Measurements from ENCODE around the gene UBQLN1.

Gene UBQLN1

DNA sequence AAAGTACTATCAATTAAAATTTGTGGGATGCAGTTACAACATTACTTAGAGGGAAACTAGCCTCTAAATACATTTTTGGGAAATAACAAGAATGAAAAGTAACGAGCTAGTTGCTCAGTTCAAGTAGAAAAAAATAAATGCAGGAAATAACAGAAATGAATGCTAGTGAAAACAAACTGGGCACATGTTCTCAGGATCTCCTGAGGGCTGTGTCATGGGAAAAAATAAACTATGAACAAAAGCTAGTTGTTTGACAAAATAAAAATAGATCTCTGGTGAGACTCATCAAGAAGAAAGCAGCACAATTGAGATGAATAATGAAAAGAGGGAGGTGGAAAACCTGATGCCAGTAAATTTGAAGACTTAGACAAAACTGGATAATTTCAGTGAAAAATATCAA, 68.5 kb downstream of the UBQLN1 start:
- no peak overlapping the region for H3K4me3 ChIP-seq (replicated peaks; ENCODE audit: low read depth, low read length)
- TF ChIP-seq, protein P1, sequence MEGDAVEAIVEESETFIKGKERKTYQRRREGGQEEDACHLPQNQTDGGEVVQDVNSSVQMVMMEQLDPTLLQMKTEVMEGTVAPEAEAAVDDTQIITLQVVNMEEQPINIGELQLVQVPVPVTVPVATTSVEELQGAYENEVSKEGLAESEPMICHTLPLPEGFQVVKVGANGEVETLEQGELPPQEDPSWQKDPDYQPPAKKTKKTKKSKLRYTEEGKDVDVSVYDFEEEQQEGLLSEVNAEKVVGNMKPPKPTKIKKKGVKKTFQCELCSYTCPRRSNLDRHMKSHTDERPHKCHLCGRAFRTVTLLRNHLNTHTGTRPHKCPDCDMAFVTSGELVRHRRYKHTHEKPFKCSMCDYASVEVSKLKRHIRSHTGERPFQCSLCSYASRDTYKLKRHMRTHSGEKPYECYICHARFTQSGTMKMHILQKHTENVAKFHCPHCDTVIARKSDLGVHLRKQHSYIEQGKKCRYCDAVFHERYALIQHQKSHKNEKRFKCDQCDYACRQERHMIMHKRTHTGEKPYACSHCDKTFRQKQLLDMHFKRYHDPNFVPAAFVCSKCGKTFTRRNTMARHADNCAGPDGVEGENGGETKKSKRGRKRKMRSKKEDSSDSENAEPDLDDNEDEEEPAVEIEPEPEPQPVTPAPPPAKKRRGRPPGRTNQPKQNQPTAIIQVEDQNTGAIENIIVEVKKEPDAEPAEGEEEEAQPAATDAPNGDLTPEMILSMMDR (IDR thresholded peaks at IDR 0.05; ENCODE audit: low read depth, low read length, missing control alignments): no peak
- DNase-seq (ENCODE audit: extremely low read depth, low read depth): no peak

DNA sequence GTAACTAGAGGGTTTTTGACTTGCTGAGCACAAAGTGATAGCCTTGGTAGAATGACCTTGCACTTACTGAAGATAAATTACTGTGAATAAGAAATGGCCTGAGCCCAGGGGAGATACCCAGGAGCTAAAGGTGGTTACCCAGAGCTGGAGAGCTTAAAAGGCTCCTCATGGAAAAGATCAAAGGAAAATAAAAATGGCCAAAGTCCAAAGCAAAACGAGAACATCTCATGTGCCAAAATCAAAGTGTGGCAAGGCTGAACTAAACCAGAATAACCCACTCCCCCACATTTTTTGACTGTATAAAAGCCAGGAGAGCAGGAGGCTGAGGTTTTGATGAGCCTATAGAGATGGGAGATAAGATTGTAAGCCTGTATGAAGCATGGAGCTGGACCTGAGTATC, 70.4 kb downstream of the UBQLN1 start:
- H3K4me3 ChIP-seq (replicated peaks; ENCODE audit: low read depth, low read length): no peak overlapping the region
- DNase-seq (ENCODE audit: extremely low read depth, low read depth): no peak
- TF ChIP-seq, protein P1 (IDR thresholded peaks at IDR 0.05; ENCODE audit: low read depth, low read length, missing control alignments): no peak

DNA sequence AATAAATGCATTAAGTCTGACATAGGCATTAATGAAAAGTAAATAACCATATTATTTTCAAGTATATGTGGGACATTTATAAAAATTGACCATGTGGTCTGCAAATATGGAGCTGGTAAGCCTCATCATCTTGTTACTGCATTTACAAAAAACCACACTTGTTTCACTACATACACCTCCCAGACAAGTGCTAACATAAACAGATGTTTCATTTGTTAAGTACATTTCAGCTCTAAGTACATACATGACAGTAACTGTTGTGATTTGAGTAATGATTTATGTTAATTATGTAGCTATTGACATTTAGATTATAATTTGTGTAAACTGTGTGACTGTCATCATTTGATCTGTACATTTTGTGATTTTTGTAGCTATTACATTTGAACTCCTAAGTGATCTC, 70.9 kb downstream of the UBQLN1 start:
- no peak for DNase-seq (ENCODE audit: extremely low read depth, low read depth)
- no peak overlapping the region for H3K4me3 ChIP-seq (replicated peaks; ENCODE audit: low read depth, low read length)
- TF ChIP-seq, protein P1 (IDR thresholded peaks at IDR 0.05; ENCODE audit: low read depth, low read length, missing control alignments): no peak

DNA sequence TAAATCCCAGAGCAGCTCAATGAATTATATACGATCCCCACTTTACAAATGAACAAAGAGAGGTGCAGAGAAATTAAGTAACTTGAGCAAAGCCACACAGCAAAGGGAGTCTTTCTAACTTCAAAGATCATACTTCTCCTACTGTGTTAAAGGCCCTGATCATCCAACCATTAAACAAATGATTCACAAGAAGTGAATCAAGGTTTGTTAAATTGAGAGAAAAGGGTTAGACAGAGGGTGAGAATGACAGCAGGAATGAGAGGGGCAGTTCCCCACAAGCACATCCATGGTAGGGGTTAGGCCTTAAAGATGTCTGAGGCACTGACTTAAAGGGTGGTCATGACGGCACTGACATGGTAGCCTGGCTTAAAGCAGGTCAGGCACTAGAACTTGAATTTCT, 74.1 kb downstream of the UBQLN1 start:
- H3K4me3 ChIP-seq (replicated peaks; ENCODE audit: low read depth, low read length): no peak overlapping the region
- TF ChIP-seq, protein P1 (IDR thresholded peaks at IDR 0.05; ENCODE audit: low read depth, low read length, missing control alignments): no peak
- DNase-seq (ENCODE audit: extremely low read depth, low read depth): no peak

DNA sequence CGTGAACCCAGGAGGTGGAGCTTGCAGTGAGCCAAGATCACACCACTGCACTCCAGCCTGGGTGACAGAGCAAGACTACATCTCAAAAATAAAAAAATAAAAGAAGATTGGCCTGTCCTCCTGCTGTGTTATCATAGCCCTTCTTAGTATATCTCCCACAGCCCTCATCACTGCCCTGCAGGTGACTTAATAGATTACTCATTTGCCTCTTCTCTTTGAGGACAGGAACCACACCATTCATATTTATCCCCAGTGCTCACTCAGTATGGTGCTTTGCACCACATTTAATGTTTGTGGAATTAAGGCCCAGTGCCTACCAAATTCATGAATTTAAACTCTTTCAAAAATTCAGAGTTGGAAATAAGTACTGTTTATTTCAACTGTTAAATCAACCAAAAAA, 74.5 kb downstream of the UBQLN1 start:
- DNase-seq (ENCODE audit: extremely low read depth, low read depth): no peak
- TF ChIP-seq, protein P1 (IDR thresholded peaks at IDR 0.05; ENCODE audit: low read depth, low read length, missing control alignments): no peak
- H3K4me3 ChIP-seq (replicated peaks; ENCODE audit: low read depth, low read length): no peak overlapping the region

DNA sequence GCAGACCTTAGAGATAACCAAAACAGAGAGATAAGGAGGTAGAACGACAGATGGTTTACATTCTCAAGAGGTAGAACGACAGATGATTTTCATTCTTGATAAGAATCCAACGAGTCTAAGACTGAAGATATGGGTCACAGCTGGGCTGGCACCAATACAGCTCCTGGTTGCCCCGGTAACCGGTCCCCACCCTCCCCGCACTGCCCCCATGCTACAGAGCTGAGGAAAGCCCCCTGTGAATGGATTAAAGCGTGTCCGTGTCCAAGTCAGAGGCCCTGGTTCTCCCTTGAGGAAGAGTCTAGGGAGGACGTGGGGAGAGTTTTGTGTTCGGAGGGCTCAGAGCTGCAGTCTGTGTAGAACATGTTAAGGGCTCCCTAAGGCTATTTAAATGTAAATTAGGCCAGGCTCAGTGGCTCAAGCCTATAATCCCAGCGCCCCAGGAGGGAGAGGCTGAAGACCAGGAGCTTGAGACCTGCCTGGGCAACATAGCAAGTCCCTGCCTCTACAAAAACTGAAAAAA, 76.8 kb downstream of the UBQLN1 start:
- TF ChIP-seq, protein P1 (IDR thresholded peaks at IDR 0.05; ENCODE audit: low read depth, low read length, missing control alignments): no peak
- no peak for DNase-seq (ENCODE audit: extremely low read depth, low read depth)
- no peak overlapping the region for H3K4me3 ChIP-seq (replicated peaks; ENCODE audit: low read depth, low read length)

DNA sequence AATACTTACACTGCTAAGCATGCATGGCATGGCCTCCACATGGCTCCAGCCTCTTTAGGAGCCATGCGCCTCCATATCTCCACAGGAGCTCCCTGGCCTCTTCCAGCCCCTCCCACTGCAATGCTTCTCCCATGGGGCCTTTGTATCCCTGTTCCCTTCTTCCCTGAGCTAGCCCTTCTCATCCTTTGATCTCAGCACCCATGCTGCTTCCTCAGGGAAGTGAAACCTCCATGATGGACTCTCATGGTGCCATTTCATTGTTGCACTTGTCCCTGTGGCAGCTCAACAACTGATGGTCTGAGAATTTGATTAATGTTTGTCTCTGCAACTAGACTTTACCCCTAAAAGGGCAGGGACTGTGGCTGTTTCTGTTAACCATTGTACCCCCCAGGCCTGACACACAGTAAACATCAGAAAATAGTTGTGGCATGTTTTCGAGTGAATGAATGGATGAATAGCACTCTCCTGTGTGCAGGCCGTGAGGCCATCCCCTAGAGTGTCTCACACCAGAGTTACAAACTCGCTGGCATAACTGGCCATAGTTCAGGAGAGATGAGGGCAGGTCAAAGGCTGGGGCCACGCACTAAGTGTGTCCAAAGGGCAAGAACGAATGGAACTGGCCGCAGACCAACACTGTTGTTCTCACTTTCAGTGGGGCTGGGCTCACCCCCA, 78.2 kb downstream of the UBQLN1 start:
- TF ChIP-seq, protein P1 (IDR thresholded peaks at IDR 0.05; ENCODE audit: low read depth, low read length, missing control alignments): no peak
- DNase-seq (ENCODE audit: extremely low read depth, low read depth): no peak
- no peak overlapping the region for H3K4me3 ChIP-seq (replicated peaks; ENCODE audit: low read depth, low read length)

Data from HFF-Myc (cell line).